Activated B cell treated with CpG ODN at 0.5 μM for 24 hours (primary cell): ENCODE data around the gene NPY. TPM values are rescaled to one million over a fixed set of nuclear protein-coding genes. Genes with fewer than 3 reads are reported as not detected.
"Not testable (repeated sequence)": the region's sequence is repeated elsewhere in the genome, so short reads cannot be mapped to it uniquely, and the experiment has no call there.

ENCODE experiments used
- ATAC-seq: fragments of 200-7000 bp; cut with Tn5 transposase; one replicate; pipeline ENCODE4 v1.10.0; 2021; ENCODE audit warnings: low read depth, mild to moderate bottlenecking, moderate library complexity
- CTCF ChIA-PET: fragments of 350-600 bp; sonication (Branson Sonifier 250); formaldehyde crosslinking; loops from one replicate; lab custom pipeline; 2021; ENCODE audit warnings: antibody characterized with exemption; lab: Charles Lee
- POLR2A ChIA-PET: fragments of 350-600 bp; sonication (Branson Sonifier 250); formaldehyde crosslinking; loops from one replicate; lab custom pipeline; 2021; ENCODE audit warnings: antibody characterized with exemption; lab: Charles Lee
- DNase-seq: peaks from one replicate; pipeline ENCODE4 v3.0.0; 2022
- H3K27ac Mint-ChIP-seq: one replicate; pipeline ENCODE4 v1.8.0; 2020; ENCODE audit warnings: mixed read lengths
- H3K27me3 Mint-ChIP-seq: one replicate; pipeline ENCODE4 v1.8.0; 2021; ENCODE audit warnings: mixed read lengths
- H3K36me3 Mint-ChIP-seq: one replicate; pipeline ENCODE4 v1.8.0; 2021; ENCODE audit warnings: low read depth, mixed read lengths
- H3K4me1 Mint-ChIP-seq: one replicate; pipeline ENCODE4 v1.8.0; 2021; ENCODE audit warnings: mixed read lengths
- H3K4me3 Mint-ChIP-seq: one replicate; pipeline ENCODE4 v1.8.0; 2020; ENCODE audit warnings: mild to moderate bottlenecking, mixed read lengths
- H3K9me3 Mint-ChIP-seq: one replicate; pipeline ENCODE4 v1.8.0; 2020; ENCODE audit warnings: mixed read lengths
- CTCF ChIP-seq: fragments of 200-600 bp; IDR thresholded peaks from one replicate; pipeline ENCODE4 v1.8.0; 2022; ENCODE audit warnings: antibody characterized with exemption, mild to moderate bottlenecking
- intact Hi-C: fragments of 100-400 bp; cut with micrococcal nuclease; formaldehyde crosslinking; loops from one replicate; pipeline ENCODE4 v1.15.1; 2024
- total RNA-seq: library from RNA; stranded (reverse); gene quantifications from 2 replicates; pipeline ENCODE4 v1.2.3, GENCODE V29; 2022

NPY gene
- total RNA-seq, 1 donor from 2014 or later: not detected

GRCh38 chr7:24249266-24249665 is 34.7 kb upstream of the NPY start:
- Mint-ChIP-seq H3K4me1 (peaks cover 5% of the 10 kb centered on the region), H3K9me3 (peaks cover 18% of the 10 kb centered on the region), H3K27ac (no peak overlapping the region), H3K36me3 (no peaks in the 10 kb centered on the region), H3K4me3 (no peak overlapping the region), H3K27me3 (peaks cover 3% of the 10 kb centered on the region)
- CTCF ChIA-PET: no interaction called here
- DNase-seq: no peak
- ATAC-seq: no peak
- intact Hi-C loops: no loop called here
- no peak for TF ChIP-seq CTCF
- POLR2A ChIA-PET: no interaction called here

- intact Hi-C loops: no loop called here
- peaks cover 19% of the 10 kb centered on the region for H3K4me1 Mint-ChIP-seq
- TF ChIP-seq CTCF: no peak
- DNase-seq: no peak
- ATAC-seq: no peak
- no peak overlapping the region for H3K27ac Mint-ChIP-seq
- no peak overlapping the region for H3K4me3 Mint-ChIP-seq
- peaks cover 3% of the 10 kb centered on the region for H3K27me3 Mint-ChIP-seq
- ChIA-PET POLR2A (no interaction called here), CTCF (no interaction called here)
- no peaks in the 10 kb centered on the region for H3K36me3 Mint-ChIP-seq
- H3K9me3 Mint-ChIP-seq: peaks cover 18% of the 10 kb centered on the region
These were observed 32.4 kb upstream of the NPY start for GRCh38 chr7:24251568-24251967.

- peaks cover 19% of the 10 kb centered on the region for H3K4me1 Mint-ChIP-seq
- peaks cover 10% of the 10 kb centered on the region for H3K27me3 Mint-ChIP-seq
- ChIA-PET POLR2A (no interaction called here), CTCF (no interaction called here)
- DNase-seq (no peak), ATAC-seq (no peak)
- no peak overlapping the region for H3K4me3 Mint-ChIP-seq
- intact Hi-C loops: no loop called here
- TF ChIP-seq CTCF: no peak
- H3K27ac Mint-ChIP-seq: no peak overlapping the region
- H3K9me3 Mint-ChIP-seq: peaks cover 18% of the 10 kb centered on the region
- no peaks in the 10 kb centered on the region for H3K36me3 Mint-ChIP-seq
These were observed 28.9 kb upstream of the NPY start for GRCh38 chr7:24255139-24255538.

GRCh38 chr7:24258324-24258723 is 25.7 kb upstream of the NPY start:
- H3K36me3 Mint-ChIP-seq, H3K9me3 Mint-ChIP-seq, CTCF ChIA-PET, H3K27ac Mint-ChIP-seq, H3K4me3 Mint-ChIP-seq, ATAC-seq, DNase-seq, intact Hi-C loops: not testable (repeated sequence)
- Mint-ChIP-seq H3K27me3 (peaks cover 10% of the 10 kb centered on the region), H3K4me1 (peaks cover 19% of the 10 kb centered on the region)
- POLR2A ChIA-PET: interaction anchor here (0.7 kb wide), 1 partner anchor 8 kb away, joined by 3 read pairs; no protein-coding TSS in a partner anchor

- intact Hi-C loops: no loop called here
- TF ChIP-seq CTCF: no peak
- Mint-ChIP-seq H3K27ac (no peak overlapping the region), H3K4me3 (no peak overlapping the region), H3K4me1 (peaks cover 4% of the 10 kb centered on the region), H3K9me3 (peaks cover 2% of the 10 kb centered on the region), H3K27me3 (peaks cover 2% of the 10 kb centered on the region), H3K36me3 (no peaks in the 10 kb centered on the region)
- DNase-seq (no peak), ATAC-seq (no peak)
- CTCF ChIA-PET: no interaction called here
- POLR2A ChIA-PET: no interaction called here
These were observed 12.1 kb upstream of the NPY start for GRCh38 chr7:24271938-24272337.

GRCh38 chr7:24279512-24279911 is 4.5 kb upstream of the NPY start:
- H3K27me3 Mint-ChIP-seq: peaks cover 11% of the 10 kb centered on the region
- H3K27ac Mint-ChIP-seq: no peak overlapping the region

More at GRCh38 chr7:24279512-24279911, 4.5 kb upstream of the NPY start:
- Mint-ChIP-seq H3K4me3 (no peak overlapping the region), H3K9me3 (no peaks in the 10 kb centered on the region), H3K36me3 (no peaks in the 10 kb centered on the region), H3K4me1 (peaks cover 11% of the 10 kb centered on the region)
- POLR2A ChIA-PET: no interaction called here
- DNase-seq (no peak), ATAC-seq (no peak)
- intact Hi-C loops: no loop called here
- CTCF ChIA-PET: no interaction called here
- TF ChIP-seq CTCF: no peak
